ENCODE results near the gene DSTN. TPM values are rescaled to one million over a fixed set of nuclear protein-coding genes. Genes with fewer than 3 reads are reported as not detected.

DSTN gene
- total and polyA plus RNA-seq, 2 donors (not counting 3 experiments of a cell fraction or from before 2014, with no cell fraction given), result 66.1 to 300 TPM

DNA sequence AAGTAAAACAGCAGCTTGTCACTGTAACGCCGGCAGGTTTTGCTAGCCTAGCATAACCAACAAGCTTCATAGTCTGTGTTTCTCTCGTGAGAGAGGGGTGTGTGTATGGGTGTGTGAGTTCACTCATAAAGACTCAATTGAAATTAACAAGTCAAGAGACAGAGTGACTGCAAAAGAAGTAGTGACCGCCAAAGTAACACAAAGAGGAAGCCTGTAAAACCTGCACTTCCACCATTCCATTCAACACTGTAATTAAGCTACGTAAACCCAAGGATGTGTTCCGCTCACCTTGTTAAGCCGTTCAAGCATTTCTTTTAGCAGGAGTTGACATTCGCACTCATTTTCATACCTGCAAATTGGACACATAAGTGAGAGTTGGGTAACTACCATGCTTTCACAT lies 45.3 kb upstream of the DSTN start:
- Histone ChIP-seq H3K9ac (replicated peaks; ENCODE audit: extremely low read depth, insufficient read depth, low read length) (no peak overlapping the region), H4K20me1 (replicated peaks; ENCODE audit: control insufficient read depth, extremely low read depth, insufficient read depth, low read length) (no peaks in the 10 kb centered on the region), H3K27me3 (ENCODE audit: control insufficient read depth in 2 of 2, insufficient read depth in 2 of 2, low read length in 2 of 2) (no peaks in the 10 kb centered on the region), H3K9me3 (replicated peaks; ENCODE audit: control insufficient read depth, insufficient read depth, low read length) (no peaks in the 10 kb centered on the region), H3K79me2 (ENCODE audit: control insufficient read depth, insufficient read depth, low read length) (no peaks in the 10 kb centered on the region), H3K27ac (ENCODE audit: insufficient read depth, low read depth, low read length) (no peak overlapping the region), H3K9me1 (replicated peaks; ENCODE audit: control insufficient read depth, extremely low read depth, insufficient read depth, low read length) (no peaks in the 10 kb centered on the region), H3K4me2 (ENCODE audit: insufficient read depth, low read length) (no peak overlapping the region), H3K36me3 (ENCODE audit: control insufficient read depth in 2 of 2, extremely low read depth in 1 of 2, insufficient read depth in 2 of 2, low read length in 2 of 2) (no peaks in the 10 kb centered on the region), H3K4me1 (ENCODE audit: control insufficient read depth, extremely low read depth, insufficient read depth, low read length) (peaks cover 19% of the 10 kb centered on the region), H3K4me3 (replicated peaks in 1 of 3; ENCODE audit: insufficient read depth in 1 of 3, low read depth in 1 of 3, low read length in 3 of 3) (no peak overlapping the region), H2AFZ (ENCODE audit: low read depth, low read length) (no peak overlapping the region)
- intact Hi-C loops (cut with micrococcal nuclease) (no loop called here), dilution Hi-C loops (cut with MboI; ENCODE audit: extremely low pct_ligation_motif_present, low sequenced_read_pairs) (no loop called here)
- POLR2A ChIA-PET, result no interaction called here
- no TSS peak for BruUV-seq (replicated peaks)
- FAIRE-seq (no peak), DNase-seq (ENCODE audit: low read depth, low spot score) (no peak)
- no peak for TF ChIP-seq CTCF (IDR thresholded peaks at IDR 0.05; ENCODE audit: extremely low read depth in 1 of 2, insufficient read depth in 1 of 2, low read depth in 1 of 2, low read length in 2 of 2)
- no peak for TF ChIP-seq MYC (IDR thresholded peaks at IDR 0.05; ENCODE audit: low read depth, low read length)
- TF ChIP-seq EZH2 (IDR thresholded peaks at IDR 0.05; ENCODE audit: borderline replicate concordance, low read depth, low read length, severe bottlenecking), result no peak
- no peak for TF ChIP-seq GATA2 (IDR thresholded peaks at IDR 0.05; ENCODE audit: insufficient read depth, insufficient read length, low read depth, low read length)
- TF ChIP-seq JUN (IDR thresholded peaks at IDR 0.05; ENCODE audit: borderline replicate concordance, insufficient read depth, insufficient read length, low read depth), result no peak
- no peak for TF ChIP-seq FOS (IDR thresholded peaks at IDR 0.05; ENCODE audit: borderline replicate concordance, insufficient read depth, low read length)
- TF ChIP-seq POLR2A (IDR thresholded peaks at IDR 0.05; ENCODE audit: low read depth, low read length), result no peak
- no peak for TF ChIP-seq MAX (IDR thresholded peaks at IDR 0.05; ENCODE audit: insufficient read depth, insufficient read length)
- no peak for TF ChIP-seq POLR2AphosphoS5 (IDR thresholded peaks at IDR 0.05; ENCODE audit: insufficient read depth, low read depth, low read length)
- CTCF ChIA-PET, result interaction anchor here (0.5 to 1.2 kb wide), 3 partner anchors 19 to 374 kb away, joined by 3 to 4 read pairs (median 3); no protein-coding TSS in a partner anchor

All from endothelial cell of umbilical vein (primary cell).